Measurements from ENCODE around the gene SDK1.

- TF ChIP-seq POLR2A (IDR thresholded peaks at IDR 0.05) = no peak
- TF ChIP-seq CTCF (IDR thresholded peaks at IDR 0.05) = peak in 6 of 7 experiments; percentile 24 to 61 (median 48)
Observed at GRCh38 chr7:3673524-3673923, 372.5 kb downstream of the SDK1 start.

All from body of pancreas (tissue), 4 donors.